Measurements from ENCODE around the gene TCFL5. TPM values are rescaled to one million over a fixed set of nuclear protein-coding genes. Genes with fewer than 3 reads are reported as not detected.

The TCFL5 gene
- total RNA-seq: 13.7 and 17.9 TPM in 2 replicates

DNA sequence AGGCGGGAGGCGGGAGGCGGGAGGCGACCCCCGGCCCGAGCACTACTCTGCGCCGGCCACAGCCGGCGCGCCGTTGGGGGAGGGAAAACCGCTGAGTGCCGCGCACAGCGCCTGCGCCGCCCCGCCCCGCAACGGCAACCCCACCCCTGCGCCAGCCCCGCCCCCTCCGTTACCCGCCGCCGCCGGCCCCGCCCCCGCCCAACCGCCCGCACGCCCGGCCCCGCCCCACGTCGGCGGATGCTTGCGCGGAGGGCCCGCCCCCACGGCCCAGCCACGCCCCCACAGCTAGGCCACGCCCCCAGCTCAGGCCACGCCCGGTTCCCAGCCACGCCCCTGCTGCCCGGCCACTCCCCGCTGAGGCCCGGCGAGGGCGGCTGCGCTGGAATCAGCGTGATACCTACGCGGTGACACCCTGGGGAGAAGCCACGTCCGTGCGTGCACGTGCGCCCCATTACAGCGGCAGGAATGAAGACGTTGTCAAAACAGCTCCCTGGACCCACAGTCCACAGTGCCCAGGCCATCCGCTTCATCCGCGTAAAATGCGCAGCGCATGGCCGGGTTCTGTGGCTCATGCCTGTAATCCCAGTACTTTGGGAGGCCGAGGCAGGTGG, at the start of gene TCFL5:
TSS of gene TCFL5 (minus strand) at position 97 of the 611 bp plus-strand sequence. CDS start 152 bp downstream, outside the sequence.

DNA sequence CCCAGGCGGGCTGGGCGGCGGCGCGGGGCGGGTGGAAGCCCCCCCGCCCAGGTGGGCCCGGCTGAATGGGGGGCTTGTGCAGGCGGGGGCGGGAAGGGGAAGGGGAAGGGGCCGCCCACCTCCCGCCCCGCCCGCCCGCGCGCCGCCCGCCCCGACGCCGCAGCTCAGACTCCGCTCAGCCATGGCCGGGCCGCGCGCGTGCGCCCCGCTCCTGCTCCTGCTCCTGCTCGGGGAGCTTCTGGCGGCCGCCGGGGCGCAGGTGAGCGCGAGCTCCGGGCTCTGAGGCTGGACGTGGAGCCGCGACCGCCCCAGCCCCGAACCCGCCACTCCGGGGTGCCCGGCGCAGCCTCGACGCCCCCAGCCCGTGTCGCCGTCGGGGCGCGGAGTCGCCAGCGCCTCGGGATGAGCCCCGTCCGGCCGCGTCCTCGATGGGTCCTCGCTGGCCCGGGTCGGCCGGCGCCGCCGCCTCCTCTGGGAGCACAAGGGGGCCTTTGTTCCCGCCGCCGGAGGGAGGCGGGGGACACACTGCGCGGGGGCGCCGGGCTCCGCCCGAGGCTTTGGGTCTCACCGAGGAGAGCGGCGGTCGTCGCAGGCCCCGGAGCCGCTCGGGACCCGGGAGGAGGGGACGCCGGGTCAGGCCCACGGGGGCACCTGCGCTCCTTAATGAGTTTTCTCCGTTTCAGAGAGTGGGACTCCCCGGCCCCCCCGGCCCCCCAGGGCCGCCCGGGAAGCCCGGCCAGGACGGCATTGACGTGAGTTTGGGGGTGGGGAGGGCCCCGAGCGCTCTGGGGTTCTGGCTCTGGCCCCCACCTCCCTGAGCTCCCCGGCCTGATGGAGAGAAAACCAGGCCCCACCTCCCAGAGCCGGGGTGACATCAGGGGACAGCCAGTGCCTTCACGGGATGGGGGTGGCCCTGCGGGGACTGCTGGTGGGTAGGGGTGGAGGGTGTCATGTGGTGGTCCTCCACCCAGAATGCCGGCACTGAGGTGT, 44.4 kb downstream of the TCFL5 start, which contains the start of gene COL9A3:
TSS of gene COL9A3 (plus strand) at position 167 of the 990 bp plus-strand sequence. CDS start at position 182, 15 bp downstream.

DNA sequence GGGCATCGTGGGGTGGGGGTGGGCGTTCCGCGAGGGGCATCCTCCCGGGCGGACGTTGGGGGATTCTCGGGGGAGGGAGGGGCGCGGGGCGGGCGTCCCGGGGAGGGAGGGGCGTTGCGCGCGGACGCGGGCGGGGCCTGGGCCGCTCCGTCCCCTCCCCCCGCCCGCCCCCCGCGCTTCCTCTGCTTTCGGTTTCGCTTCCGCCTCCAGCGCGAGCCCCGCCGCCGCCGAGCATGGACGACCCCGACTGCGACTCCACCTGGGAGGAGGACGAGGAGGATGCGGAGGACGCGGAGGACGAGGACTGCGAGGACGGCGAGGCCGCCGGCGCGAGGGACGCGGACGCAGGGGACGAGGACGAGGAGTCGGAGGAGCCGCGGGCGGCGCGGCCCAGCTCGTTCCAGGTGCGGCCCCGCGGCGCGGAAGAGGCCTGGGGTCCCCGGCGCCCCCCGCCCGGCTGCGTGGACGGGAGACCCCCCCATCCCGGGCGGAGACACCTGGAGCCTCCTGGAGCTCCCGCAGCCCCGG, 56.9 kb downstream of the TCFL5 start, which contains the start of gene OGFR:
TSS of gene OGFR (plus strand) at position 209 of the 528 bp plus-strand sequence. CDS start at position 234, 25 bp downstream.

Other genes starting within 250 kb of the TCFL5 start
- gene SLCO4A1, start 219.3 kb downstream of the TCFL5 start, total RNA-seq: 1.1 and 8.0 TPM in 2 replicates
- not detected in 2 replicates for gene NTSR1, start 153.0 kb downstream of the TCFL5 start, total RNA-seq
- 19.0 and 28.2 TPM in 2 replicates for gene MRGBP, start 65.3 kb downstream of the TCFL5 start, total RNA-seq
- 20.2 and 26.7 TPM in 2 replicates for gene OGFR, start 57.0 kb downstream of the TCFL5 start, total RNA-seq
- gene COL9A3, start 44.8 kb downstream of the TCFL5 start, total RNA-seq: not detected in 2 replicates
- gene DIDO1, start 64.7 kb upstream of the TCFL5 start, total RNA-seq: 24.1 and 27.5 TPM in 2 replicates
- 52.1 and 64.6 TPM in 2 replicates for gene GID8, start 76.3 kb upstream of the TCFL5 start, total RNA-seq
- 0.43 and 2.4 TPM in 2 replicates for gene SLC17A9, start 90.9 kb upstream of the TCFL5 start, total RNA-seq
- gene BHLHE23, start 145.1 kb upstream of the TCFL5 start, total RNA-seq: not detected in 2 replicates